ENCODE results near the gene KLHDC8A.

The KLHDC8A gene

DNA sequence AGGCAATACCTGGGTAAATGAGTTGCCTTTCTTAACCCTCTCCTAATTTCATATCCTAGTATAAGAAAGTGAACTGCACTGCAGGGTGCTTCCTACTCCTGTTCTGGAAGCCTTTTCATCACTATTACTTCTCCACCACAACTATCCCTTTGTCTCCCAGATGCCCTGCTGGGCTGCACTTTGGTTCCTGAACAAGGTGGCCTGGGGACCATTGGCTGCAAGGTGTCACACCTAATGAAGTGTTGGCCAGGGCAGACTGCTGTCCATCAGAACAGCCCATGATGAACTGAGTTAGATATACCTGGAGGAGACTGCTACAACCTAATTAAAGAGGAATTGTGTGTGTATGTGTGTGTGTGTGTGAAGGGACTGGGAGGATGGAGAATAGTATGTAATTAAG, 1.9 kb upstream of the KLHDC8A start:
- H3K27me3 ChIP-seq (ENCODE audit: insufficient read depth, low read length, poor library complexity): no peaks in the 10 kb centered on the region
- H4K5ac ChIP-seq (ENCODE audit: low read length): no peak overlapping the region
- no peak overlapping the region for H3K4me2 ChIP-seq (ENCODE audit: low read length)
- no peaks in the 10 kb centered on the region for H3K4me1 ChIP-seq (ENCODE audit: control insufficient read depth, low read depth, low read length)
- H3K4me3 ChIP-seq (ENCODE audit: low read length): no peak overlapping the region
- no peak overlapping the region for H2BK15ac ChIP-seq (replicated peaks; ENCODE audit: low read depth)
- no peak overlapping the region for H3K27ac ChIP-seq (ENCODE audit: low read depth, low read length)
- H3K36me3 ChIP-seq (ENCODE audit: control insufficient read depth, insufficient read depth, low read length): no peaks in the 10 kb centered on the region
- no peak overlapping the region for H2AK5ac ChIP-seq (ENCODE audit: low read length)
- H2BK120ac ChIP-seq (ENCODE audit: low read depth, low read length): no peak overlapping the region
- H3K9ac ChIP-seq (ENCODE audit: low read length): no peak overlapping the region
- H2BK5ac ChIP-seq (ENCODE audit: low read length): no peak overlapping the region
- no peaks in the 10 kb centered on the region for H3K79me1 ChIP-seq (ENCODE audit: low read length)
- H3K56ac ChIP-seq (ENCODE audit: low read length): no peak overlapping the region
- no peaks in the 10 kb centered on the region for H3K79me2 ChIP-seq (ENCODE audit: control insufficient read depth, insufficient read depth, low read length)
- DNase-seq: no peak
- no peak overlapping the region for H3K4ac ChIP-seq (ENCODE audit: low read depth, low read length)
- no peak overlapping the region for H3K18ac ChIP-seq (ENCODE audit: low read length)
- H3K23ac ChIP-seq (ENCODE audit: low read length): no peak overlapping the region
- H4K8ac ChIP-seq (ENCODE audit: low read depth, low read length): no peak overlapping the region

DNA sequence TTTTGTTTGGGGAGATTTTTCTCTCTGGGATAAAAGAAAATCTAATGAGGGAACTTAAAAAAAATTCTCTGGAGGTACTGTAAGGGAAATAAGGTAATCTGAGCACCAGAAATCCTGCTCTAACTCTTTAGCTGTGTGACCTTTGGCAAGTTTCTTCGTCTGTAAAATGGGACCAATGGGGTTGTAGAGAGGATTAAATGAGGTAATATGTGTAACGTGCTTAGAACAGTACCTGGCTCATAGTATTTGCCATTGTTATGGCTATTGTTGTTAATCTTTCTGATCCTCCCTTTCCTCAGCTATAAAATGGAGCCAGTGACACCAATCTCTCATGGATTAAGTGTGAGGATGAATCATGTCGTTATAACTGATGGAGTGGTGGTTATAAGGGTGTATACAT, 845 bp upstream of the KLHDC8A start:
- H2BK120ac ChIP-seq (ENCODE audit: low read depth, low read length): no peak overlapping the region
- no peaks in the 10 kb centered on the region for H3K79me1 ChIP-seq (ENCODE audit: low read length)
- no peaks in the 10 kb centered on the region for H3K4me1 ChIP-seq (ENCODE audit: control insufficient read depth, low read depth, low read length)
- no peak overlapping the region for H2BK5ac ChIP-seq (ENCODE audit: low read length)
- H3K56ac ChIP-seq (ENCODE audit: low read length): no peak overlapping the region
- H3K9ac ChIP-seq (ENCODE audit: low read length): no peak overlapping the region
- H3K27ac ChIP-seq (ENCODE audit: low read depth, low read length): no peak overlapping the region
- no peaks in the 10 kb centered on the region for H3K79me2 ChIP-seq (ENCODE audit: control insufficient read depth, insufficient read depth, low read length)
- H3K27me3 ChIP-seq (ENCODE audit: insufficient read depth, low read length, poor library complexity): no peaks in the 10 kb centered on the region
- no peaks in the 10 kb centered on the region for H3K36me3 ChIP-seq (ENCODE audit: control insufficient read depth, insufficient read depth, low read length)
- WGBS (ENCODE audit: extremely low coverage, insufficient coverage, low lambda C conversion rate): no CpG with 5 or more reads among the region's 3 CpGs
- H4K8ac ChIP-seq (ENCODE audit: low read depth, low read length): no peak overlapping the region
- H3K4me2 ChIP-seq (ENCODE audit: low read length): no peak overlapping the region
- no peak overlapping the region for H4K5ac ChIP-seq (ENCODE audit: low read length)
- H2AK5ac ChIP-seq (ENCODE audit: low read length): no peak overlapping the region
- no peak overlapping the region for H3K4ac ChIP-seq (ENCODE audit: low read depth, low read length)
- H3K18ac ChIP-seq (ENCODE audit: low read length): no peak overlapping the region
- no peak for DNase-seq
- no peak overlapping the region for H3K4me3 ChIP-seq (ENCODE audit: low read length)
- H2BK15ac ChIP-seq (replicated peaks; ENCODE audit: low read depth): no peak overlapping the region
- no peak overlapping the region for H3K23ac ChIP-seq (ENCODE audit: low read length)

DNA sequence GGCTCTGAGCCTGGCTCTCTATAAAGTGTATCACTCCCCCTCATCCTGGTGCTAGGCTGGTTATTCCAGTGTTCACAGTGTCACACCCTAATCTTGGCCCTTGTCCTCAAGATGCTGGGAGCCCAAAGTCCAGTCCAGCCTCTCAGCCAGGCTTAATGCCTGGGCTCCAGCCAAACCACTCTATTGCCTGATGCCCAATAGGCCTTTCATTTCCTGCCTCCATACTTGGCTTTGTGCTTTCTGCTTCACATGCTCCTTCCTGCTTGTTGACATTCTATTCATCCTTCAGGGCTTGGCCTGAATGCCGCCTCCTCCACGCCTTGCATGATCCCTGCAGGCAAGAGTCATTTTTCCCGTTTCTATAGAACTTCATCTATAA, 1.7 kb downstream of the KLHDC8A start:
- Histone ChIP-seq H3K23ac (ENCODE audit: low read length) (no peak overlapping the region), H3K27ac (ENCODE audit: low read depth, low read length) (no peak overlapping the region), H2AK5ac (ENCODE audit: low read length) (no peak overlapping the region), H3K27me3 (ENCODE audit: insufficient read depth, low read length, poor library complexity) (no peaks in the 10 kb centered on the region), H2BK5ac (ENCODE audit: low read length) (no peak overlapping the region), H2BK15ac (replicated peaks; ENCODE audit: low read depth) (no peak overlapping the region), H2BK120ac (ENCODE audit: low read depth, low read length) (no peak overlapping the region), H3K18ac (ENCODE audit: low read length) (no peak overlapping the region), H3K9ac (ENCODE audit: low read length) (no peak overlapping the region), H3K79me2 (ENCODE audit: control insufficient read depth, insufficient read depth, low read length) (no peaks in the 10 kb centered on the region), H3K79me1 (ENCODE audit: low read length) (no peaks in the 10 kb centered on the region), H3K4me3 (ENCODE audit: low read length) (no peak overlapping the region), H3K56ac (ENCODE audit: low read length) (no peak overlapping the region), H3K36me3 (ENCODE audit: control insufficient read depth, insufficient read depth, low read length) (no peaks in the 10 kb centered on the region), H3K4me2 (ENCODE audit: low read length) (no peak overlapping the region), H4K8ac (ENCODE audit: low read depth, low read length) (no peak overlapping the region), H3K4me1 (ENCODE audit: control insufficient read depth, low read depth, low read length) (peaks cover 2% of the 10 kb centered on the region), H4K5ac (ENCODE audit: low read length) (no peak overlapping the region), H3K4ac (ENCODE audit: low read depth, low read length) (no peak overlapping the region)
- no CpG with 5 or more reads among the region's 3 CpGs for WGBS (ENCODE audit: extremely low coverage, insufficient coverage, low lambda C conversion rate)
- DNase-seq: no peak

DNA sequence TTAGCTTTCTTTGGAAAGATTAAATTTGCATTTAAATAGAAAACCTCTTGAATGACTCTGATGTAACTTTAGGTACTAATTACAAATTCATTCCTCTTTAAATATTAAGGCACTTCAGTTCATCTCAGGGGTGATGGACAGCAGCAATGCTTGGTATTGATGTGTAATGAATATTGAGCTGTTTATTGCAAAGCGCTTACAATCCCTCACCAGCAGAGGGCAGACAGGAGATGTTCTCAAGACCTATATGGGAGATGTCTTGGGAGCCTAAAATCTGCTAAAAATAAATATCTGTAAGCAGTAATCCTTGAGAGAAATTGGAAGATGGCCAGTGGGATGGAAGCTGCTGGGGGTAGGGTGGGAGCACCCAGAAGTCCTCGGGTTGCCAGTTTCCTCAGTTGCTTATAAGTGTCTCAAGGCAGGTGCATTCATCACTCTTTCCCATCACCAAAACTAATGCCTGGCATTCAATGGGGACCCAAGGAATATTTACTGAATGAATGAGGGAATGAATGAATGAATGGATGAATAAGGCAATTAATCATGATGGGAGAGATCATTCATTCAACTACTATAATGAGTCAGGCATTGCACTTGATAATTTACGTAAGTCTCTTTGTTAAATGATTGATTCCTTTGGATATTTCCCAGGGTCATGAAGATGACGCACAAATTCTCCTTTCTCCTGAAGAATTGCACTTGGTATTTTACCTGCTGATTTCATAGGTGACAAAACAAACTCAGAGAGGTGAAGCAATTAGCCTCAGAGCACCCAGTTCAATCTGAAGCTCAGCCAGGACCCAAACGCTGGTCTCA, 2.3 kb downstream of the KLHDC8A start:
- peak; percentile 76 for DNase-seq
- H3K4me3 ChIP-seq (ENCODE audit: low read length): no peak overlapping the region
- no peak overlapping the region for H3K18ac ChIP-seq (ENCODE audit: low read length)
- no peaks in the 10 kb centered on the region for H3K36me3 ChIP-seq (ENCODE audit: control insufficient read depth, insufficient read depth, low read length)
- H3K27me3 ChIP-seq (ENCODE audit: insufficient read depth, low read length, poor library complexity): no peaks in the 10 kb centered on the region
- H3K79me1 ChIP-seq (ENCODE audit: low read length): no peaks in the 10 kb centered on the region
- no peak overlapping the region for H4K5ac ChIP-seq (ENCODE audit: low read length)
- no peak overlapping the region for H2BK15ac ChIP-seq (replicated peaks; ENCODE audit: low read depth)
- H3K9ac ChIP-seq (ENCODE audit: low read length): no peak overlapping the region
- H2AK5ac ChIP-seq (ENCODE audit: low read length): no peak overlapping the region
- no peak overlapping the region for H4K8ac ChIP-seq (ENCODE audit: low read depth, low read length)
- no peak overlapping the region for H3K4me2 ChIP-seq (ENCODE audit: low read length)
- H3K27ac ChIP-seq (ENCODE audit: low read depth, low read length): no peak overlapping the region
- no peak overlapping the region for H2BK120ac ChIP-seq (ENCODE audit: low read depth, low read length)
- H3K4me1 ChIP-seq (ENCODE audit: control insufficient read depth, low read depth, low read length): peaks cover 2% of the 10 kb centered on the region
- H2BK5ac ChIP-seq (ENCODE audit: low read length): no peak overlapping the region
- H3K4ac ChIP-seq (ENCODE audit: low read depth, low read length): no peak overlapping the region
- H3K79me2 ChIP-seq (ENCODE audit: control insufficient read depth, insufficient read depth, low read length): no peaks in the 10 kb centered on the region
- WGBS (ENCODE audit: extremely low coverage, insufficient coverage, low lambda C conversion rate): no CpG with 5 or more reads among the region's 5 CpGs
- H3K56ac ChIP-seq (ENCODE audit: low read length): no peak overlapping the region
- H3K23ac ChIP-seq (ENCODE audit: low read length): no peak overlapping the region

DNA sequence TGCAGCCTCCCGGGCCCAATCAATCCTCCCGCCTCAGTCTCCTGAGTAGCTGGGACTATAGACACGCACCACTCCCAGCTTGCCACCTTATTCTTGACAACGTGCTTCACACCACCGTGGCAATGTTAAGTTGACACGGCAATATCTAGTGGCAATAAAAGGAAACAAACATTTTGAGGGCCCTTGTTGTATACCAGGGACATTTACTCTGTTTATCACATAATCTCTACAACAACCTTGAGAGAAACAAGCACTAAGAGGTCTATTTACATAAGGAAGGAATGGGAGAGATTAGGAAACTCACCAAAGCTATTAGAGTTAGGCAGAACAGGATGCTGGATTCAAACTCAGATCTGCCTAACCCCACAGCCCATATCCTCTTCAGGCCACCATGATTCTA, 3.1 kb downstream of the KLHDC8A start:
- Histone ChIP-seq H3K27me3 (ENCODE audit: insufficient read depth, low read length, poor library complexity) (no peaks in the 10 kb centered on the region), H3K4ac (ENCODE audit: low read depth, low read length) (no peak overlapping the region), H3K4me1 (ENCODE audit: control insufficient read depth, low read depth, low read length) (peaks cover 6% of the 10 kb centered on the region), H2BK15ac (replicated peaks; ENCODE audit: low read depth) (no peak overlapping the region), H3K79me1 (ENCODE audit: low read length) (no peaks in the 10 kb centered on the region), H3K27ac (ENCODE audit: low read depth, low read length) (no peak overlapping the region), H3K9ac (ENCODE audit: low read length) (no peak overlapping the region), H3K18ac (ENCODE audit: low read length) (no peak overlapping the region), H2AK5ac (ENCODE audit: low read length) (no peak overlapping the region), H3K4me2 (ENCODE audit: low read length) (no peak overlapping the region), H2BK5ac (ENCODE audit: low read length) (no peak overlapping the region), H3K23ac (ENCODE audit: low read length) (no peak overlapping the region), H4K5ac (ENCODE audit: low read length) (no peak overlapping the region), H4K8ac (ENCODE audit: low read depth, low read length) (no peak overlapping the region), H3K36me3 (ENCODE audit: control insufficient read depth, insufficient read depth, low read length) (no peaks in the 10 kb centered on the region), H3K56ac (ENCODE audit: low read length) (no peak overlapping the region), H3K4me3 (ENCODE audit: low read length) (no peak overlapping the region), H2BK120ac (ENCODE audit: low read depth, low read length) (no peak overlapping the region), H3K79me2 (ENCODE audit: control insufficient read depth, insufficient read depth, low read length) (no peaks in the 10 kb centered on the region)
- WGBS (ENCODE audit: extremely low coverage, insufficient coverage, low lambda C conversion rate): no CpG with 5 or more reads among the region's 6 CpGs
- no peak for DNase-seq

DNA sequence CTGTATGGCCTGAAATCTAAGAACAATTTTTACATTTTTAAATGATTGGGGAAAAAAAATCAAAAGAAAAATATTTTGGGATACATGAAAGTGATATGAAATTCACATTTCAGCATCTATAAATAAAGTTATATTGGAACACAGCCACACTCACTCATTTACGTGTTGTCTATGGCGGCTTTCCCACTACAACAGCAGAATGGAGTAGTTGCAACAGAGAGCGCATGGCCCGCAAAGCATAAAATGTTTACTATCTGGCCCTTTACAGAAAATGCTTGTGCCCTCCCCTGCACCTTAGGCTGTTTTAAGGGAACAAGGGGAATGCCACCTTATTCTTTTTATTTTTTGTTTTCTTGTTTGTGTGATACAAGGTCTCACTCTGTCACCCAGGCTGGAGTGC, 3.5 kb downstream of the KLHDC8A start:
- Histone ChIP-seq H3K79me1 (ENCODE audit: low read length) (no peaks in the 10 kb centered on the region), H3K18ac (ENCODE audit: low read length) (no peak overlapping the region), H3K23ac (ENCODE audit: low read length) (no peak overlapping the region), H3K36me3 (ENCODE audit: control insufficient read depth, insufficient read depth, low read length) (no peaks in the 10 kb centered on the region), H4K8ac (ENCODE audit: low read depth, low read length) (no peak overlapping the region), H3K4me2 (ENCODE audit: low read length) (no peak overlapping the region), H3K56ac (ENCODE audit: low read length) (no peak overlapping the region), H2BK120ac (ENCODE audit: low read depth, low read length) (no peak overlapping the region), H3K79me2 (ENCODE audit: control insufficient read depth, insufficient read depth, low read length) (no peaks in the 10 kb centered on the region), H4K5ac (ENCODE audit: low read length) (no peak overlapping the region), H3K4me1 (ENCODE audit: control insufficient read depth, low read depth, low read length) (peaks cover 7% of the 10 kb centered on the region), H3K4me3 (ENCODE audit: low read length) (no peak overlapping the region), H2BK5ac (ENCODE audit: low read length) (no peak overlapping the region), H3K9ac (ENCODE audit: low read length) (no peak overlapping the region), H3K27me3 (ENCODE audit: insufficient read depth, low read length, poor library complexity) (no peaks in the 10 kb centered on the region), H2AK5ac (ENCODE audit: low read length) (no peak overlapping the region), H2BK15ac (replicated peaks; ENCODE audit: low read depth) (no peak overlapping the region), H3K4ac (ENCODE audit: low read depth, low read length) (no peak overlapping the region), H3K27ac (ENCODE audit: low read depth, low read length) (no peak overlapping the region)
- DNase-seq: no peak
- no CpG with 5 or more reads among the region's 4 CpGs for WGBS (ENCODE audit: extremely low coverage, insufficient coverage, low lambda C conversion rate)
